Loucy (cell line): ENCODE measurements around the gene ILF2.

Source experiments
- EZH2phosphoT487 ChIP-seq: fragments of 200-600 bp; IDR thresholded peaks from 2 replicates; pipeline ENCODE4 v1.6.1; 2018; ENCODE audit warnings: antibody characterized with exemption, mild to moderate bottlenecking, moderate library complexity, borderline replicate concordance
- TF ChIP-seq, protein P1 (sequence below): fragments of 200-600 bp; sonication (generic); conservative IDR thresholded peaks from 2 replicates; pipeline ENCODE4 v1.5.1; 2014; ENCODE audit warnings: mild to moderate bottlenecking, antibody characterized with exemption, low read length

DNA sequence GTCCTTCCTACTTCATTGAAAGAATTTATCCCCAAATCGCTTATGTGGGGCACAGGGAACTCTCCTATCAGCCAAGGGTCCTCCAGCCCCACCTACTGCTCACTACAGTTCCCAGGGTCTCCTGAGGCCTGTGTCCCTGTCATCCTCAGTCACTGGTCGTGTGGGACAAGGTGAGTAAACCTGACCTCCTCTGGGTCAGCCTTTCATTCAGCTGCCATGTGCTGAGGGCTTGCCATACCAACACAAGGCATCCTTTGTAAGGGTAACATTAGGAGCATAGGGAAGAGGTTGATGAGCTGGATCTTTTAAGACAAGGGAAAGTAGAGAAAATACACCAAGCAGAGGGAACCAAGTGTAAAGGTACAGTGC is 23.5 kb downstream of the ILF2 start:
- TF ChIP-seq, protein P1, sequence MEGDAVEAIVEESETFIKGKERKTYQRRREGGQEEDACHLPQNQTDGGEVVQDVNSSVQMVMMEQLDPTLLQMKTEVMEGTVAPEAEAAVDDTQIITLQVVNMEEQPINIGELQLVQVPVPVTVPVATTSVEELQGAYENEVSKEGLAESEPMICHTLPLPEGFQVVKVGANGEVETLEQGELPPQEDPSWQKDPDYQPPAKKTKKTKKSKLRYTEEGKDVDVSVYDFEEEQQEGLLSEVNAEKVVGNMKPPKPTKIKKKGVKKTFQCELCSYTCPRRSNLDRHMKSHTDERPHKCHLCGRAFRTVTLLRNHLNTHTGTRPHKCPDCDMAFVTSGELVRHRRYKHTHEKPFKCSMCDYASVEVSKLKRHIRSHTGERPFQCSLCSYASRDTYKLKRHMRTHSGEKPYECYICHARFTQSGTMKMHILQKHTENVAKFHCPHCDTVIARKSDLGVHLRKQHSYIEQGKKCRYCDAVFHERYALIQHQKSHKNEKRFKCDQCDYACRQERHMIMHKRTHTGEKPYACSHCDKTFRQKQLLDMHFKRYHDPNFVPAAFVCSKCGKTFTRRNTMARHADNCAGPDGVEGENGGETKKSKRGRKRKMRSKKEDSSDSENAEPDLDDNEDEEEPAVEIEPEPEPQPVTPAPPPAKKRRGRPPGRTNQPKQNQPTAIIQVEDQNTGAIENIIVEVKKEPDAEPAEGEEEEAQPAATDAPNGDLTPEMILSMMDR = no peak
- TF ChIP-seq EZH2phosphoT487 = no peak
